RWPE2 (cell line): ENCODE measurements around the gene ST7L.
A peak's percentile ranks its signal among the peaks of the same experiment; 100 is the strongest.

Source experiments
- ATAC-seq: fragments of 200-7000 bp; cut with Tn5 transposase; 3 replicates; pipeline ENCODE4 v1.9.1; 2021; ENCODE audit warnings: low read depth
- DNase-seq: peaks from one replicate; pipeline ENCODE4 v3.0.0-alpha.2; 2020; ENCODE audit warnings: low spot score
- H3K27ac ChIP-seq: fragments of 450-650 bp; 2 replicates; pipeline ENCODE4 v1.5.1; 2017; ENCODE audit warnings: mild to moderate bottlenecking; ENCODE audit not compliant: poor library complexity, severe bottlenecking
- H3K27me3 ChIP-seq: fragments of 250-450 bp; sonication (Bioruptor Pico); 2 replicates; pipeline ENCODE4 v1.5.1; 2021; ENCODE audit warnings: mild to moderate bottlenecking, moderate library complexity; ENCODE audit not compliant: insufficient read depth, poor library complexity, severe bottlenecking
- H3K36me3 ChIP-seq: fragments of 250-450 bp; sonication (Bioruptor Pico); 2 replicates; pipeline ENCODE4 v1.5.1; 2020; ENCODE audit warnings: low read depth, mild to moderate bottlenecking, moderate library complexity
- H3K4me1 ChIP-seq: fragments of 250-450 bp; sonication (Bioruptor Pico); 2 replicates; pipeline ENCODE4 v1.5.1; 2021; ENCODE audit warnings: mild to moderate bottlenecking, moderate library complexity; ENCODE audit not compliant: insufficient read depth, poor library complexity, severe bottlenecking
- H3K4me3 ChIP-seq: fragments of 250-450 bp; sonication (Bioruptor Pico); 2 replicates; pipeline ENCODE4 v1.5.1; 2021; ENCODE audit warnings: mild to moderate bottlenecking, moderate library complexity; ENCODE audit not compliant: severe bottlenecking
- H3K9me3 ChIP-seq: fragments of 250-450 bp; sonication (Bioruptor Pico); 2 replicates; pipeline ENCODE4 v1.5.1; 2021; ENCODE audit warnings: mild to moderate bottlenecking, moderate library complexity; ENCODE audit not compliant: severe bottlenecking
- CTCF ChIP-seq: fragments of 450-650 bp; IDR thresholded peaks from one replicate; pipeline ENCODE4 v1.5.1; 2017; ENCODE audit warnings: mild to moderate bottlenecking, moderate library complexity; ENCODE audit not compliant: poor library complexity, severe bottlenecking

Gene ST7L

GRCh38 chr1:112501810-112502641 lies 116.9 kb downstream of the ST7L start:
- peak; percentile 78 for ATAC-seq
- H3K4me3 ChIP-seq: peak overlapping the region; percentile 36

DNA sequence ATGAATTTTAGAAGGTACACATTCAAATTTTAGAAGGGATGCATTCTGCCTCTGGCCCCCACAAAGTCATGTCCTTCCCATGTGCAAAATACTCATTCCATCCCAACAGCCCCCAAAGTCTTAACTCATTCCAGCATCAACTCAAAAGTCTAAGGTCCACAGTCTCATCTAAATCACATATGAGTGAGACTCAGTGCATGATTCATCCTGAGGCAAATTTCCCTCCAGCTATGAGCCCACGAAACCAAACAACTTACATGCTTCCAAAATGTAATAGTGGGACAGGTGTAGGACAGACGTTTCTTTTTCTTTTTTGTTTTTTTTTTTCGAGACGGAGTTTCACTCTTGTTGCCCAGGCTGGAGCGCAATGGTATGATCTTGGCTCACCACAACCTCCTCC lies 122.7 kb downstream of the ST7L start:
- DNase-seq (no peak), ATAC-seq (no peak)
- H3K27ac ChIP-seq: no peak overlapping the region
- no peak overlapping the region for H3K4me3 ChIP-seq
- no peaks in the 10 kb centered on the region for H3K36me3 ChIP-seq
- no peaks in the 10 kb centered on the region for H3K9me3 ChIP-seq
- TF ChIP-seq CTCF: no peak
- no peaks in the 10 kb centered on the region for H3K27me3 ChIP-seq
- peaks cover under 1% of the 10 kb centered on the region for H3K4me1 ChIP-seq

More at GRCh38 chr1:112501810-112502641, 116.9 kb downstream of the ST7L start:
- Histone ChIP-seq H3K9me3 (no peaks in the 10 kb centered on the region), H3K27me3 (no peaks in the 10 kb centered on the region), H3K36me3 (no peaks in the 10 kb centered on the region), H3K27ac (no peak overlapping the region), H3K4me1 (peaks cover 4% of the 10 kb centered on the region)
- no peak for DNase-seq
- TF ChIP-seq CTCF: peak; percentile 89

DNA sequence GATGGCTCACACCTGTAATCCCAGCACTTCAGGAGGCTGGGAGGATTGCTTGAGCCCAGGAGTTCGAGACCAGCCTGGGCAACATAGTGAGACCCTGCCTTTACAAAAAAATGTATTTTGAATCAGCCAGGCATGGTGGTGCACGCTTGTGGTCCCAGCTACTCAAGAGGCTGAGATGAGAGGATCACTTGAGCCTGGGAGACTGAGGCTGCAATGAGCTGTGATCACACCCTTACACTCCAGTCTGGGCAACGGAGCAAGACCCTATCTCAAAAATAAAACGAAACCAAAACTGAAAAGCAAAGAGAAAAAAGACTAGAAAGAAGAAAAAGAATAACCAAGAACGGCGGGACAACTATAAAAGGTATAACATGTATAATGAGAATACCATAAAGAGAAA lies 125.6 kb downstream of the ST7L start:
- no peak for ATAC-seq
- no peak overlapping the region for H3K4me3 ChIP-seq
- H3K27me3 ChIP-seq: no peaks in the 10 kb centered on the region
- TF ChIP-seq CTCF: no peak
- no peaks in the 10 kb centered on the region for H3K9me3 ChIP-seq
- no peaks in the 10 kb centered on the region for H3K36me3 ChIP-seq
- H3K4me1 ChIP-seq: no peaks in the 10 kb centered on the region
- H3K27ac ChIP-seq: no peak overlapping the region
- no peak for DNase-seq

DNA sequence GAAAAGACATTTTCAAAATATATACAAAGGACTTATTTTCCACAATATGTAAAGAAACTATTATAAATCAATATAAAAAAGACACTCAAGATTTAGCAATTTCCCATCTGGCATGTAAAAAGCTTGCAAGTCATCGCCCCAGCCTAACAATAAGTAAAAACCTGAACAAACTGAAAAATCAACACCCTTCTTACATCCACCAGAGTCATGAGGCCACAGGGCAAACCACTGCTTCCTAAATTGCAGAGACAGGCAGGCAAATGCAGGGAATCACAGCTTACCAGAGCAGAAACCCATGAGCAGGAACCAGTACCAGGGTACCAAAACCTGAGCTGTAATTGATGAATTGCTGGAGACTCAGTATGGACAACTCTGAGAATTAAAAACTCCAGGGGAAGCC lies 126.9 kb downstream of the ST7L start:
- no peak for DNase-seq
- H3K27me3 ChIP-seq: no peaks in the 10 kb centered on the region

More for the DNA sequence above, 126.9 kb downstream of the ST7L start:
- Histone ChIP-seq H3K9me3 (no peaks in the 10 kb centered on the region), H3K36me3 (no peaks in the 10 kb centered on the region), H3K4me1 (no peaks in the 10 kb centered on the region), H3K4me3 (no peak overlapping the region), H3K27ac (no peak overlapping the region)
- ATAC-seq: no peak
- TF ChIP-seq CTCF: no peak
